ENCODE data around the gene TCAP. TPM values are rescaled to one million over a fixed set of nuclear protein-coding genes. Genes with fewer than 3 reads are reported as not detected.

The TCAP gene
- total and polyA plus RNA-seq, 2 experiments from 2014 or later, result 0.61 to 2.1 TPM

DNA sequence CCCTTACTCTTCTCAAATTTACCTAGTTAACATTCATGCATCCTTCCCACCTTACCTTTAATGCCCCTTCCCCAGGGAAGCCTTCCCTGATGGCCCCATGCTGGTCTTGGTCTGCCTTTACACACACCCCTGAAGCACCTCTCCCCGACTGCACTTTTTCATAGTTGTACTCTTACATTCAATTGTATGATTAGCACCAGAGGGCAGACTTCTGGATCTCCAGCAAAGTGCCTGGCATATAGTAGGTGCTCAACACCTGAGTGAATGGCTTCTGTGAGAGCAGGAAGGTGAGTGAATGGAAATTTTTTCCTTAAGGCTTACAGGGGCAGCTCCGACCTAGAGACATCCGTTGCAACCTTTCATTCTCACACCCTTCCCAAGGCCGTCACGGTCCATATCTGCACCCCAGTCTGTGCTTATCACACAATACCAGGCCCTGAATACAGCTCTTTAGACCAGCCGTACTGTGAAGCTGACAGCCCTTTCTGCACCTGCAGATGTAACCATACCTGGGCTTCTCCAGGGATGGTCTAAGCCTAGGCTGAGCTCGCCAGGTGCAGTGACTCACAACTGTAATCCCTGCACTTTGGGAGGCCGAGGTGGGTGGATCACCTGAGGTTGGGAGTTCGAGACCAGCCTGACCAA, 18.3 kb downstream of the TCAP start:
- no peaks in the 10 kb centered on the region for H3K27me3 ChIP-seq (ENCODE audit: insufficient read depth)
- H2AFZ ChIP-seq, result no peak overlapping the region
- ATAC-seq, result no peak
- H3K79me2 ChIP-seq (replicated peaks; ENCODE audit: insufficient read depth), result no peaks in the 10 kb centered on the region
- no peak overlapping the region for H3K4me3 ChIP-seq
- H3F3A ChIP-seq (replicated peaks; ENCODE audit: low read depth), result peaks cover 14% of the 10 kb centered on the region
- H3K27ac ChIP-seq (ENCODE audit: low read depth), result no peak overlapping the region
- H3K9me2 ChIP-seq (ENCODE audit: insufficient read depth), result no peaks in the 10 kb centered on the region; the same call in 1 of the 2 replicates
- TF ChIP-seq JUNB (IDR thresholded peaks at IDR 0.05; ENCODE audit: unreplicated experiment) (no peak), EZH2phosphoT487 (IDR thresholded peaks at IDR 0.05; ENCODE audit: unreplicated experiment) (no peak), ZNF331 (CRISPR knock-in tag; IDR thresholded peaks at IDR 0.05; ENCODE audit: low read depth) (no peak), EZH2 (IDR thresholded peaks at IDR 0.05; ENCODE audit: low read depth, unreplicated experiment) (no peak), CREB1 (CRISPR knock-in tag; IDR thresholded peaks at IDR 0.05; ENCODE audit: low read depth) (no peak), ZNF114 (CRISPR knock-in tag; IDR thresholded peaks at IDR 0.05) (no peak)
- TF ChIP-seq, protein P1, sequence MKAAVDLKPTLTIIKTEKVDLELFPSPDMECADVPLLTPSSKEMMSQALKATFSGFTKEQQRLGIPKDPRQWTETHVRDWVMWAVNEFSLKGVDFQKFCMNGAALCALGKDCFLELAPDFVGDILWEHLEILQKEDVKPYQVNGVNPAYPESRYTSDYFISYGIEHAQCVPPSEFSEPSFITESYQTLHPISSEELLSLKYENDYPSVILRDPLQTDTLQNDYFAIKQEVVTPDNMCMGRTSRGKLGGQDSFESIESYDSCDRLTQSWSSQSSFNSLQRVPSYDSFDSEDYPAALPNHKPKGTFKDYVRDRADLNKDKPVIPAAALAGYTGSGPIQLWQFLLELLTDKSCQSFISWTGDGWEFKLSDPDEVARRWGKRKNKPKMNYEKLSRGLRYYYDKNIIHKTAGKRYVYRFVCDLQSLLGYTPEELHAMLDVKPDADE (IDR thresholded peaks at IDR 0.05), result no peak
- TF ChIP-seq, protein P2, sequence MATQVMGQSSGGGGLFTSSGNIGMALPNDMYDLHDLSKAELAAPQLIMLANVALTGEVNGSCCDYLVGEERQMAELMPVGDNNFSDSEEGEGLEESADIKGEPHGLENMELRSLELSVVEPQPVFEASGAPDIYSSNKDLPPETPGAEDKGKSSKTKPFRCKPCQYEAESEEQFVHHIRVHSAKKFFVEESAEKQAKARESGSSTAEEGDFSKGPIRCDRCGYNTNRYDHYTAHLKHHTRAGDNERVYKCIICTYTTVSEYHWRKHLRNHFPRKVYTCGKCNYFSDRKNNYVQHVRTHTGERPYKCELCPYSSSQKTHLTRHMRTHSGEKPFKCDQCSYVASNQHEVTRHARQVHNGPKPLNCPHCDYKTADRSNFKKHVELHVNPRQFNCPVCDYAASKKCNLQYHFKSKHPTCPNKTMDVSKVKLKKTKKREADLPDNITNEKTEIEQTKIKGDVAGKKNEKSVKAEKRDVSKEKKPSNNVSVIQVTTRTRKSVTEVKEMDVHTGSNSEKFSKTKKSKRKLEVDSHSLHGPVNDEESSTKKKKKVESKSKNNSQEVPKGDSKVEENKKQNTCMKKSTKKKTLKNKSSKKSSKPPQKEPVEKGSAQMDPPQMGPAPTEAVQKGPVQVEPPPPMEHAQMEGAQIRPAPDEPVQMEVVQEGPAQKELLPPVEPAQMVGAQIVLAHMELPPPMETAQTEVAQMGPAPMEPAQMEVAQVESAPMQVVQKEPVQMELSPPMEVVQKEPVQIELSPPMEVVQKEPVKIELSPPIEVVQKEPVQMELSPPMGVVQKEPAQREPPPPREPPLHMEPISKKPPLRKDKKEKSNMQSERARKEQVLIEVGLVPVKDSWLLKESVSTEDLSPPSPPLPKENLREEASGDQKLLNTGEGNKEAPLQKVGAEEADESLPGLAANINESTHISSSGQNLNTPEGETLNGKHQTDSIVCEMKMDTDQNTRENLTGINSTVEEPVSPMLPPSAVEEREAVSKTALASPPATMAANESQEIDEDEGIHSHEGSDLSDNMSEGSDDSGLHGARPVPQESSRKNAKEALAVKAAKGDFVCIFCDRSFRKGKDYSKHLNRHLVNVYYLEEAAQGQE (IDR thresholded peaks at IDR 0.05; ENCODE audit: unreplicated experiment), result no peak
- Mint-ChIP-seq H3K27ac (no peak overlapping the region), H3K27me3 (ENCODE audit: insufficient read depth, low read depth, poor library complexity) (peaks cover 13% of the 10 kb centered on the region), H3K36me3 (ENCODE audit: low read depth) (peaks cover 41% of the 10 kb centered on the region), H3K4me1 (peaks cover 21% of the 10 kb centered on the region), H3K9me3 (no peaks in the 10 kb centered on the region), H3K4me3 (no peak overlapping the region; the same call in 2 of the 3 replicates)
- H3K4me2 ChIP-seq, result no peak overlapping the region
- no peaks in the 10 kb centered on the region for H4K20me1 ChIP-seq (replicated peaks; ENCODE audit: insufficient read depth)
- no peak for DNase-seq (ENCODE audit: low spot score)
- H3K36me3 ChIP-seq (ENCODE audit: insufficient read depth), result no peaks in the 10 kb centered on the region
- peaks cover 11% of the 10 kb centered on the region for H3K4me1 ChIP-seq (ENCODE audit: insufficient read depth)

DNA sequence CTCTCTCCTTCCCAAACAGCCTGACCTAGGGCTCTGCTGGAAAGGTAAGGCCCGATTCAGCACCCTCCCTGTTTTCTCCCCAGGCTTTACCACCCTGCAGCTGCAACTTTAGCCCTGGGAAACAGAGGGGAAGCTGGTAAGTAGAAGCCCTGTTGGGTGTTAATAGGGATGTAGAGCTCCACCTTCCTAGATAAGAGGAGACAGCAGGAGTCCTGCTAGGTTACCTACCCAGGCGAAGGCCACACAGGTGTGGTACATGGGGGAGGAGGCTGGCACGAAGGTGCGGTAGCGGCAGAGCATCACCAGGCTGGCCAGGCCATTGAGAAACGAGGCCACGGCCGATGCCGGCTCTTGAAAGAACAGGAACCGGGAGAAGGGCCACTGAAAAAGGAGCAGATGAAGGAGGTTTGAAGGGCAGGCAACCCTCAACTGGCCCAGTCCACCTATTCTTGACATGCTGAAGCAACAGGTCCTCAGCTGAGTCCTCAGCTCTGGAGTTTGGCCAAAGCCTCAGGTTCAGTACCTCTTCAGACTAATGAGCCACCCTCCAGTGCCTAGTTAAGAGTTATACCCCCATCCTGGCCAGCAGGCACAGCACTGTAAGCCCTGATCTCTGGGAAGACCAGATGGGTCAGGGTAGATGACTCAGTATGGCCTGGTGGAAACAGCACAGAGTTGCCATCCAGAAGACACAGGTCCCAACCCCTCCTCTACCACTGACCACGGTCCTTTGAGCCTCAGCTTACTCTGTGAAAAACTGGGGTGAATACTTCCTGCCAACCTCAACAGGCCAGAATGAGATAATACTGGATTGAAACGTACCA, 19.4 kb downstream of the TCAP start:
- H3K27ac Mint-ChIP-seq, result no peak overlapping the region
- TF ChIP-seq, protein P2 (IDR thresholded peaks at IDR 0.05; ENCODE audit: unreplicated experiment), result no peak
- TF ChIP-seq, protein P1 (IDR thresholded peaks at IDR 0.05), result no peak
- TF ChIP-seq CREB1 (CRISPR knock-in tag; IDR thresholded peaks at IDR 0.05; ENCODE audit: low read depth) (no peak), POLR2AphosphoS5 (IDR thresholded peaks at IDR 0.05; ENCODE audit: low read depth) (no peak), ZNF331 (CRISPR knock-in tag; IDR thresholded peaks at IDR 0.05; ENCODE audit: low read depth) (no peak), JUNB (IDR thresholded peaks at IDR 0.05; ENCODE audit: unreplicated experiment) (no peak)
- TF ChIP-seq, protein P3, sequence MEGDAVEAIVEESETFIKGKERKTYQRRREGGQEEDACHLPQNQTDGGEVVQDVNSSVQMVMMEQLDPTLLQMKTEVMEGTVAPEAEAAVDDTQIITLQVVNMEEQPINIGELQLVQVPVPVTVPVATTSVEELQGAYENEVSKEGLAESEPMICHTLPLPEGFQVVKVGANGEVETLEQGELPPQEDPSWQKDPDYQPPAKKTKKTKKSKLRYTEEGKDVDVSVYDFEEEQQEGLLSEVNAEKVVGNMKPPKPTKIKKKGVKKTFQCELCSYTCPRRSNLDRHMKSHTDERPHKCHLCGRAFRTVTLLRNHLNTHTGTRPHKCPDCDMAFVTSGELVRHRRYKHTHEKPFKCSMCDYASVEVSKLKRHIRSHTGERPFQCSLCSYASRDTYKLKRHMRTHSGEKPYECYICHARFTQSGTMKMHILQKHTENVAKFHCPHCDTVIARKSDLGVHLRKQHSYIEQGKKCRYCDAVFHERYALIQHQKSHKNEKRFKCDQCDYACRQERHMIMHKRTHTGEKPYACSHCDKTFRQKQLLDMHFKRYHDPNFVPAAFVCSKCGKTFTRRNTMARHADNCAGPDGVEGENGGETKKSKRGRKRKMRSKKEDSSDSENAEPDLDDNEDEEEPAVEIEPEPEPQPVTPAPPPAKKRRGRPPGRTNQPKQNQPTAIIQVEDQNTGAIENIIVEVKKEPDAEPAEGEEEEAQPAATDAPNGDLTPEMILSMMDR (conservative IDR thresholded peaks at IDR 0.05; ENCODE audit: low read depth in 2 of 2), result no peak

More for the DNA sequence above, 19.4 kb downstream of the TCAP start:
- Mint-ChIP-seq H3K4me3 (no peak overlapping the region), H3K4me1 (peaks cover 25% of the 10 kb centered on the region), H3K9me3 (no peaks in the 10 kb centered on the region), H3K27me3 (ENCODE audit: insufficient read depth, low read depth, poor library complexity) (peaks cover 8% of the 10 kb centered on the region), H3K36me3 (ENCODE audit: low read depth) (peaks cover 41% of the 10 kb centered on the region)
- no peaks in the 10 kb centered on the region for H3K79me2 ChIP-seq (replicated peaks; ENCODE audit: insufficient read depth)
- H3K9me2 ChIP-seq (ENCODE audit: insufficient read depth), result no peaks in the 10 kb centered on the region; the same call in 1 of the 2 replicates
- DNase-seq (ENCODE audit: low spot score) (no peak), ATAC-seq (no peak)
- H3K27me3 ChIP-seq (ENCODE audit: insufficient read depth), result no peaks in the 10 kb centered on the region
- H3K36me3 ChIP-seq (ENCODE audit: insufficient read depth), result no peaks in the 10 kb centered on the region
- no peaks in the 10 kb centered on the region for H4K20me1 ChIP-seq (replicated peaks; ENCODE audit: insufficient read depth)
- no peak overlapping the region for H3K4me2 ChIP-seq
- peaks cover 8% of the 10 kb centered on the region for H3K4me1 ChIP-seq (ENCODE audit: insufficient read depth)
- H3K27ac ChIP-seq (ENCODE audit: low read depth), result no peak overlapping the region
- peaks cover 20% of the 10 kb centered on the region for H3F3A ChIP-seq (replicated peaks; ENCODE audit: low read depth)
- H3K4me3 ChIP-seq, result no peak overlapping the region
- no peak overlapping the region for H2AFZ ChIP-seq
